ENCODE measurements around the gene CYFIP1. TPM values are rescaled to one million over a fixed set of nuclear protein-coding genes. Genes with fewer than 3 reads are reported as not detected.

The CYFIP1 gene
- total RNA-seq, 6 experiments from 2014 or later, result 122 to 142 (median 131) TPM

GRCh38 chr15:22863356-22863755, 116.8 kb downstream of the CYFIP1 start:
- Mint-ChIP-seq H3K4me3 (no peak overlapping the region), H3K36me3 (ENCODE audit: low read depth) (peaks cover 54% of the 10 kb centered on the region)

GRCh38 chr15:22861161-22861560, 119.0 kb downstream of the CYFIP1 start:
- TF ChIP-seq CTCF (IDR thresholded peaks at IDR 0.05), result no peak
- no peak for DNase-seq
- Mint-ChIP-seq H3K9me3 (no peaks in the 10 kb centered on the region), H3K4me1 (ENCODE audit: low read depth) (peaks cover 21% of the 10 kb centered on the region), H3K27ac (peak overlapping the region; percentile 9; the same call in 1 of the 2 replicates), H3K27me3 (ENCODE audit: insufficient read depth) (peaks cover 9% of the 10 kb centered on the region; the same call in 1 of the 2 replicates), H3K4me3 (no peak overlapping the region; the same call in 1 of the 2 replicates), H3K36me3 (ENCODE audit: low read depth) (peaks cover 56% of the 10 kb centered on the region)

More at GRCh38 chr15:22863356-22863755, 116.8 kb downstream of the CYFIP1 start:
- peaks cover 9% of the 10 kb centered on the region; the same call in 1 of the 2 replicates for H3K27me3 Mint-ChIP-seq (ENCODE audit: insufficient read depth)
- DNase-seq, result no peak
- H3K27ac Mint-ChIP-seq, result peak overlapping the region; percentile 42
- no peak for TF ChIP-seq CTCF (IDR thresholded peaks at IDR 0.05)
- no peaks in the 10 kb centered on the region for H3K9me3 Mint-ChIP-seq
- H3K4me1 Mint-ChIP-seq (ENCODE audit: low read depth), result peaks cover 24% of the 10 kb centered on the region

- Mint-ChIP-seq H3K9me3 (no peaks in the 10 kb centered on the region), H3K27me3 (ENCODE audit: insufficient read depth) (no peaks in the 10 kb centered on the region; the same call in 1 of the 2 replicates), H3K27ac (no peak overlapping the region), H3K4me1 (ENCODE audit: low read depth) (no peaks in the 10 kb centered on the region), H3K4me3 (no peak overlapping the region), H3K36me3 (ENCODE audit: low read depth) (peaks cover 42% of the 10 kb centered on the region)
- DNase-seq, result no peak
- TF ChIP-seq CTCF (IDR thresholded peaks at IDR 0.05), result no peak
These were observed 123.5 kb downstream of the CYFIP1 start for GRCh38 chr15:22856659-22857058.

- H3K4me1 Mint-ChIP-seq (ENCODE audit: low read depth), result no peaks in the 10 kb centered on the region; the same call in 1 of the 2 replicates
- no peaks in the 10 kb centered on the region; the same call in 1 of the 2 replicates for H3K27me3 Mint-ChIP-seq (ENCODE audit: insufficient read depth)
- no peak overlapping the region for H3K4me3 Mint-ChIP-seq
- no peak overlapping the region for H3K27ac Mint-ChIP-seq
- no peak for TF ChIP-seq CTCF (IDR thresholded peaks at IDR 0.05)
- no peak for DNase-seq
- H3K36me3 Mint-ChIP-seq (ENCODE audit: low read depth), result peaks cover 37% of the 10 kb centered on the region
- H3K9me3 Mint-ChIP-seq, result no peaks in the 10 kb centered on the region
These were observed 124.4 kb downstream of the CYFIP1 start for GRCh38 chr15:22855791-22856190.

GRCh38 chr15:22851513-22851912, 128.7 kb downstream of the CYFIP1 start:
- TF ChIP-seq CTCF (IDR thresholded peaks at IDR 0.05), result no peak
- DNase-seq, result no peak
- Mint-ChIP-seq H3K27ac (no peak overlapping the region; the same call in 1 of the 2 replicates), H3K4me3 (no peak overlapping the region), H3K36me3 (ENCODE audit: low read depth) (peaks cover 27% of the 10 kb centered on the region), H3K4me1 (ENCODE audit: low read depth) (peaks cover 19% of the 10 kb centered on the region; the same call in 1 of the 2 replicates), H3K27me3 (ENCODE audit: insufficient read depth) (peaks cover 2% of the 10 kb centered on the region; the same call in 1 of the 2 replicates), H3K9me3 (no peaks in the 10 kb centered on the region)
